GM13977 (cell line): ENCODE measurements around the gene NEAT1.

Experiments
- DNase-seq: peaks from one replicate; pipeline ENCODE4 v3.0.0; 2012; ENCODE audit warnings: low spot score
- in situ Hi-C: fragments of 300-500 bp; cut with MboI; formaldehyde crosslinking; loops from one replicate; pipeline ENCODE4 v1.12.0; 2022; ENCODE audit warnings: low sequenced_read_pairs, low pct_unique_long_range_greater_than_20kb, mixed read lengths, inconsistent platforms; ENCODE audit not compliant: unreplicated experiment
- TF ChIP-seq, protein P1 (sequence below): IDR thresholded peaks from 2 replicates; pipeline ENCODE4 v1.5.1; 2012; ENCODE audit warnings: mild to moderate bottlenecking, control low read depth; ENCODE audit not compliant: insufficient read depth; ENCODE audit errors: extremely low read depth, missing control alignments

Gene NEAT1

GRCh38 chr11:65423516-65424204 is 1.1 kb downstream of the NEAT1 start:
- in situ Hi-C loops, result loop anchor here (10.0 kb wide), 1 partner anchor 61 kb away; no protein-coding TSS in a partner anchor
- TF ChIP-seq, protein P1, sequence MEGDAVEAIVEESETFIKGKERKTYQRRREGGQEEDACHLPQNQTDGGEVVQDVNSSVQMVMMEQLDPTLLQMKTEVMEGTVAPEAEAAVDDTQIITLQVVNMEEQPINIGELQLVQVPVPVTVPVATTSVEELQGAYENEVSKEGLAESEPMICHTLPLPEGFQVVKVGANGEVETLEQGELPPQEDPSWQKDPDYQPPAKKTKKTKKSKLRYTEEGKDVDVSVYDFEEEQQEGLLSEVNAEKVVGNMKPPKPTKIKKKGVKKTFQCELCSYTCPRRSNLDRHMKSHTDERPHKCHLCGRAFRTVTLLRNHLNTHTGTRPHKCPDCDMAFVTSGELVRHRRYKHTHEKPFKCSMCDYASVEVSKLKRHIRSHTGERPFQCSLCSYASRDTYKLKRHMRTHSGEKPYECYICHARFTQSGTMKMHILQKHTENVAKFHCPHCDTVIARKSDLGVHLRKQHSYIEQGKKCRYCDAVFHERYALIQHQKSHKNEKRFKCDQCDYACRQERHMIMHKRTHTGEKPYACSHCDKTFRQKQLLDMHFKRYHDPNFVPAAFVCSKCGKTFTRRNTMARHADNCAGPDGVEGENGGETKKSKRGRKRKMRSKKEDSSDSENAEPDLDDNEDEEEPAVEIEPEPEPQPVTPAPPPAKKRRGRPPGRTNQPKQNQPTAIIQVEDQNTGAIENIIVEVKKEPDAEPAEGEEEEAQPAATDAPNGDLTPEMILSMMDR, result no peak
- DNase-seq, result no peak

DNA sequence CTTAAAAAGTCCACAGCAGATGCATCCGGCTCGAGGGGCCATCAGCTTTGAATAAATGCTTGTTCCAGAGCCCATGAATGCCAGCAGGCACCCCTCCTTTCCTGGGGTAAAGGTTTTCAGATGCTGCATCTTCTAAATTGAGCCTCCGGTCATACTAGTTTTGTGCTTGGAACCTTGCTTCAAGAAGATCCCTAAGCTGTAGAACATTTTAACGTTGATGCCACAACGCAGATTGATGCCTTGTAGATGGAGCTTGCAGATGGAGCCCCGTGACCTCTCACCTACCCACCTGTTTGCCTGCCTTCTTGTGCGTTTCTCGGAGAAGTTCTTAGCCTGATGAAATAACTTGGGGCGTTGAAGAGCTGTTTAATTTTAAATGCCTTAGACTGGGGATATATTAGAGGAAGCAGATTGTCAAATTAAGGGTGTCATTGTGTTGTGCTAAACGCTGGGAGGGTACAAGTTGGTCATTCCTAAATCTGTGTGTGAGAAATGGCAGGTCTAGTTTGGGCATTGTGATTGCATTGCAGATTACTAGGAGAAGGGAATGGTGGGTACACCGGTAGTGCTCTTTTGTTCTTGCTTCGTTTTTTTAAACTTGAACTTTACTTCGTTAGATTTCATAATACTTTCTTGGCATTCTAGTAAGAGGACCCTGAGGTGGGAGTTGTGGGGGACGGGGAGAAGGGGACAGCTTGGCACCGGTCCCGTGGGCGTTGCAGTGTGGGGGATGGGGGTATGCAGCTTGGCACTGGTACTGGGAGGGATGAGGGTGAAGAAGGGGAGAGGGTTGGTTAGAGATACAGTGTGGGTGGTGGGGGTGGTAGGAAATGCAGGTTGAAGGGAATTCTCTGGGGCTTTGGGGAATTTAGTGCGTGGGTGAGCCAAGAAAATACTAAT is 1.9 kb downstream of the NEAT1 start:
- in situ Hi-C loops, result loop anchor here (10.0 kb wide), 1 partner anchor 60 kb away; no protein-coding TSS in a partner anchor
- no peak for DNase-seq
- TF ChIP-seq, protein P1, result no peak

DNA sequence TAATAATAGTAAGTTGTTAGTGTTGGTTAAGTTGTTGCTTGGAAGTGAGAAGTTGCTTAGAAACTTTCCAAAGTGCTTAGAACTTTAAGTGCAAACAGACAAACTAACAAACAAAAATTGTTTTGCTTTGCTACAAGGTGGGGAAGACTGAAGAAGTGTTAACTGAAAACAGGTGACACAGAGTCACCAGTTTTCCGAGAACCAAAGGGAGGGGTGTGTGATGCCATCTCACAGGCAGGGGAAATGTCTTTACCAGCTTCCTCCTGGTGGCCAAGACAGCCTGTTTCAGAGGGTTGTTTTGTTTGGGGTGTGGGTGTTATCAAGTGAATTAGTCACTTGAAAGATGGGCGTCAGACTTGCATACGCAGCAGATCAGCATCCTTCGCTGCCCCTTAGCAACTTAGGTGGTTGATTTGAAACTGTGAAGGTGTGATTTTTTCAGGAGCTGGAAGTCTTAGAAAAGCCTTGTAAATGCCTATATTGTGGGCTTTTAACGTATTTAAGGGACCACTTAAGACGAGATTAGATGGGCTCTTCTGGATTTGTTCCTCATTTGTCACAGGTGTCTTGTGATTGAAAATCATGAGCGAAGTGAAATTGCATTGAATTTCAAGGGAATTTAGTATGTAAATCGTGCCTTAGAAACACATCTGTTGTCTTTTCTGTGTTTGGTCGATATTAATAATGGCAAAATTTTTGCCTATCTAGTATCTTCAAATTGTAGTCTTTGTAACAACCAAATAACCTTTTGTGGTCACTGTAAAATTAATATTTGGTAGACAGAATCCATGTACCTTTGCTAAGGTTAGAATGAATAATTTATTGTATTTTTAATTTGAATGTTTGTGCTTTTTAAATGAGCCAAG is 2.7 kb downstream of the NEAT1 start:
- in situ Hi-C loops, result loop anchor here (10.0 kb wide), 1 partner anchor 59 kb away; no protein-coding TSS in a partner anchor
- TF ChIP-seq, protein P1, result no peak
- no peak for DNase-seq

- TF ChIP-seq, protein P1, result no peak
- DNase-seq, result peak; percentile 74
- in situ Hi-C loops, result loop anchor here (10.0 kb wide), 1 partner anchor 59 kb away; no protein-coding TSS in a partner anchor
Observed at GRCh38 chr11:65425971-65426838, 3.6 kb downstream of the NEAT1 start.

- in situ Hi-C loops, result loop anchor here (10.0 kb wide), 1 partner anchor 58 kb away; no protein-coding TSS in a partner anchor
- TF ChIP-seq, protein P1, result no peak
- no peak for DNase-seq
Observed at GRCh38 chr11:65426839-65427690, 4.5 kb downstream of the NEAT1 start.
